NCI-H1105 (cell line): ENCODE results near the gene PKD2.
"Not testable (repeated sequence)": the region's sequence is repeated elsewhere in the genome, so short reads cannot be mapped to it uniquely, and the experiment has no call there.

Experiments
- DNase-seq: peaks from one replicate; lab custom pipeline; 2025; lab: John Stamatoyannopoulos, UW

The PKD2 gene

GRCh38 chr4:88070031-88070430 lies 62.6 kb downstream of the PKD2 start:
- DNase-seq = no peak

- DNase-seq = no peak
Measured at GRCh38 chr4:88075336-88075735, 67.9 kb downstream of the PKD2 start.

GRCh38 chr4:88077911-88078524 lies 70.6 kb downstream of the PKD2 start:
- DNase-seq = no peak

GRCh38 chr4:88078579-88078978 lies 71.1 kb downstream of the PKD2 start:
- no peak for DNase-seq

- DNase-seq = no peak
Measured at GRCh38 chr4:88080626-88081025, 73.2 kb downstream of the PKD2 start.

- no peak for DNase-seq
Measured at GRCh38 chr4:88087004-88087403, 79.6 kb downstream of the PKD2 start.

GRCh38 chr4:88090898-88091297 lies 83.5 kb downstream of the PKD2 start:
- no peak for DNase-seq

GRCh38 chr4:88091378-88091777 lies 83.9 kb downstream of the PKD2 start:
- DNase-seq = no peak

- no peak for DNase-seq
Measured at GRCh38 chr4:88093874-88094273, 86.4 kb downstream of the PKD2 start.

- no peak for DNase-seq
Measured at GRCh38 chr4:88097301-88097700, 89.9 kb downstream of the PKD2 start.

GRCh38 chr4:88097781-88098180 lies 90.3 kb downstream of the PKD2 start:
- DNase-seq = no peak

- no peak for DNase-seq
Measured at GRCh38 chr4:88098993-88099752, 91.7 kb downstream of the PKD2 start.

GRCh38 chr4:88101165-88101564 lies 93.7 kb downstream of the PKD2 start:
- DNase-seq = no peak

- DNase-seq = no peak
Measured at GRCh38 chr4:88102026-88102425, 94.6 kb downstream of the PKD2 start.

GRCh38 chr4:88104902-88105610 lies 97.6 kb downstream of the PKD2 start:
- no peak for DNase-seq

- no peak for DNase-seq
Measured at GRCh38 chr4:88106205-88106604, 98.8 kb downstream of the PKD2 start.

- no peak for DNase-seq
Measured at GRCh38 chr4:88107406-88108107, 100.1 kb downstream of the PKD2 start.

- DNase-seq = not testable (repeated sequence)
Measured at GRCh38 chr4:88108108-88108465, 100.7 kb downstream of the PKD2 start.

GRCh38 chr4:88108747-88109122 lies 101.3 kb downstream of the PKD2 start:
- no peak for DNase-seq

GRCh38 chr4:88109123-88109881 lies 101.9 kb downstream of the PKD2 start:
- no peak for DNase-seq

GRCh38 chr4:88110826-88111225 lies 103.4 kb downstream of the PKD2 start:
- no peak for DNase-seq

GRCh38 chr4:88112856-88113255 lies 105.4 kb downstream of the PKD2 start:
- DNase-seq = no peak
